GM18526 (cell line): ENCODE data around the gene FAM20C.

Source experiments
- POLR2A ChIP-seq: IDR thresholded peaks from 3 replicates; pipeline ENCODE4 v1.6.1; 2011; ENCODE audit not compliant: insufficient read length; ENCODE audit errors: extremely low read depth

Gene FAM20C

DNA sequence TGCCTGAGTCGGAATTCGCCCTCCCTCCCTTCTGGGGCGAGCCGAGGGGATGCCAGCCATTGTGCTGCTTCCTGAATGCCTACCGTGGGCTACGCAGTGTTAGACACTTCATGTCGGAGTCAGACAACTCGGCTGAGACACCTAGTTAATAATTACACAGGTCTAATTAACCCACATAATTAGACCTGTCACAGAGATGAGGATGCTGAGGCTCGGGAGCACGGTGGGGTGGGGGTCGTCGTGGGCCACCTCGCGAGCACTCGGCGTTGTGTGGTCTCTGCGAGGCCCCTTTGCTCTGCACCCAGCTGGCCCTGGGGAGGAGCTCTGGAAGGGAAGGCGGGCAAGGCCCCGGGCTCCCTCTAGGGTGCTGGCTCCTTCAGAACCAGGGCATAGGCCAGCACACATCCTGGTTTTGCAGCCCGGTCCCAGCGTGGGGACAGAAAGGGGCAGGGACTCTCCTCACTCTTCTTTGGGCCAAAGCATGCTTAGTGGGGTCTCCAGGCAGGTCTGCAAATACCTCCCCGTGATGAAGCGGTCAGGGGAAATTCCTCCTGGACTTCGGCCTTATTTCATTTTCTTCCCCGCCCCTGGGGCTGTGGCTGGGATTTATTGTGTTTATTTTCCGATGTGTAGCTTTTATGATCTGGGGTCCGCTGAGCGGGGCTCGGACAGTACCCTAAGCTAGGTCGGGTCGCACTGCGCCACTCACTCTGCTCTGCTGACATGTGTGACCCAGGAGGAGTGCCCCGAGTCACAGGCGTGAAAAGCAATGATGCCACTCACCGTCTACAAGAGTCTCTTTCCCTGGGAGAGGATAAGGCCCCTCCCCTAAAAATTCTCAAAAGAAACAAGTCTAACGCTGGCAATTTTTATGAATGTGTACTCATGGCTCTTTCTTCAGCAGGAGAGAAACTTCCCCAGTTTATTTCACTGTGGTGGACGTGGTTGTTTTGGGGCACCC lies 92.7 kb downstream of the FAM20C start:
- no peak for TF ChIP-seq POLR2A

DNA sequence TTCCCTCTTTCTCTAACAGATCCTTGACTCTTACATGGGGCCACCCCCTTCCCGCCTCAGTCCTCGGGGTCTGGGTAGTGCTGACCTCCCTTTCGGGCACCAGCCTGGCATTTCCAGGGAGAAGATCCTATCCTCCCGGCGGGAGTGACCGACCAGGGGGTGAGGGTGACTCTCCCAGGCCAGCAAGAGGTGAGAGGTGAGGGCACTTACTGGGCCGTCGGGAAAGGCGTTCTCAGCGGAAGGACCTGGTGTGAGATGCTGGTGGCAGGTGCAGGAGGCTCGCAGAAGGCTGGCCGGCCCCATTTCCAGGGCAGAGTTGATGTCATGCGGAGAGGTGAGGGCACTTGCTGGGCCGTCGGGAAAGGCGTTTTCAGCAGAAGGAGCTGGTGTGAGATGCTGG lies 93.4 kb downstream of the FAM20C start:
- no peak for TF ChIP-seq POLR2A

GRCh38 chr7:286266-286665 lies 93.9 kb downstream of the FAM20C start:
- TF ChIP-seq POLR2A: no peak

DNA sequence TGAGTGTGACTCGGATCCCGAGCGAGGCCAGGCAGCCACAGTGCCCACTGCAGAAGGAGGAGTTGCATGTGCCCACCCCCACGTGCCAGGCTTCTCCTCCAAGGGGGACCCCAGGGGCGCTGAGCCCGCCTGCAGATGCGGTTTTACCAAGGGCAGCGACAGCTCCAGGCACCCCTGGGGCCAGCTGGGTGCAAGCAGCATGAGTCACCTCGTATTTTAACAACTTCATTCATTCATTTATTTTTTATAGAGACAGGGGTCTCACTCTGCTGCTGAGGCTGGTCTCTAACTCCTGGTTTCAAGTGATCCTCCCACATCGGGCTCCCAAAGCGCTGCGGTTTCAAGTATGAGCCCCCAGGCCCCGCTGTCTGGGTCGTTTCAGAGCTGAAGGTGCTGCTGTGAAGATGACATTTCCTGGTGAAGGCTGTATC lies 96.3 kb downstream of the FAM20C start:
- no peak for TF ChIP-seq POLR2A

GRCh38 chr7:289209-289755 lies 96.9 kb downstream of the FAM20C start:
- TF ChIP-seq POLR2A: no peak

DNA sequence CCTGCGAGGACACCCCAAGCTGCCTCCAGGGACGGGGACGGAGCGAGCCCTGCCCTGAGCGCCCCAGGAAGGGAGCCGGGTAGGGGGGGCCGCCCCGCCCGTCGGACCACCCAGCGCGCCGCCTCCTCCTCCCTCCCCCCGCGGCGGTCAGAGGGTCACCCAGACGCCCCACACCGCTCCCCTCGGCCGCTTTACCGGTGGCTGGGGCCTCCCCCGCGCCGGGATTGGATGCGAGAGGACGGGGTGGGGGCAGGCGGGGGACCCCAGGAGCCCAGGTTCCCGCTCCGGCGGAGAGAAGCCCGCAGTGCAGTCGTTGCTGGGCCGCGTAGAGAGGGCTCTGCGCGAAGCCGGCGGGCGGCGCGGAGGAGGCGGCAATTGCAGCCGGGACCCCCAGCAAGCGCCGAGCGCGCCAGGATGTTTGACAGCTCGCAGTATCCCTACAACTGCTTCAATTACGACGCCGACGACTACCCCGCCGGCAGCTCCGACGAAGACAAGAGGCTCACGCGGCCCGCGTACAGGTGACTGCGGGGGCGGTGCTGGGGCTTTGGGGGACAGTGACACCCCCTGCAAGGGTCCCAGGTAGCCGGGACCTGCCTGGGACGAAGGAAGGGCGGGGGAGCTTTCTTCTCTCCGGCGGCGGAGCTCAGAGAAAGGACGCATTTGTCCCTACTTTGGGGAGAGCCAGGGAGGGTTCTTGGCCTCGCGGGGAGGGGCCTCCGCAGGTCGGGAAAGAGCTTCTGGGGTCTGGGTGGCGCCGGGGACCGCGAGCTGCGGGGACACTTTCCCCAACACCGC lies 97.6 kb downstream of the FAM20C start, which contains the start of gene FOXL3:
TSS of gene FOXL3 (plus strand) at position 415 of the 798 bp plus-strand sequence. CDS start at position 415, 0 bp downstream.
- no peak for TF ChIP-seq POLR2A

DNA sequence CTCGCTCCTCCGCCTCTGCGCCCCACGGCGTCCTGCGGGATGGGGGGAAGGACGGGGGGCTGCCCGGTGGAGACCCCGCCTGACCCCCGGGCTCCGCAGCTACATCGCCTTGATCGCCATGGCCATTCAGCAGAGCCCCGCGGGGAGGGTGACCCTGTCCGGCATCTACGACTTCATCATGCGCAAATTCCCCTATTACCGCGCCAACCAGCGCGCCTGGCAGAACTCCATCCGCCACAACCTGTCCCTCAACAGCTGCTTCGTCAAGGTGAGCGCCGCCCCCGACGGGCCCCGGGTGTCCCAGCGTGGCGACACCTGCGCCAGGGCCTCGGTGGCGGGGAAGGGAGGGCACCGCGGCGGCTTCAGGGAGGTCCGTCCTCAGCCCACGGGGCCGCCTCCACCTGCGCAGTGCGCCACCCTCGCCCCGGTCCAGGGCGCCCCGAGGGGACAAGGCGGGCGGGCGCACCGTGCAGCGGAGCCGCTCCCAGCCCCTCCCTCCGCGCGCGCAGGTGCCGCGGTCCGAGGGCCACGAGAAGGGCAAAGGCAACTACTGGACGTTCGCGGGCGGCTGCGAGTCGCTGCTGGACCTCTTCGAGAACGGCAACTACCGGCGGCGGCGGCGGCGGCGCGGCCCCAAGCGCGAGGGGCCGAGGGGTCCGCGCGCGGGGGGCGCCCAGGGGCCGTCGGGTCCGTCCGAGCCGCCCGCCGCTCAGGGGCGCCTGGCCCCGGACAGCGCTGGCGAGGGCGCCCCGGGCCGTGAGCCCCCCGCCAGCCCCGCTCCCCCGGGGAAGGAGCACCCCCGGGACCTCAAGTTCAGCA lies 98.4 kb downstream of the FAM20C start:
- TF ChIP-seq POLR2A: no peak

- no peak for TF ChIP-seq POLR2A
These were observed 99.2 kb downstream of the FAM20C start for GRCh38 chr7:291373-292092.

DNA sequence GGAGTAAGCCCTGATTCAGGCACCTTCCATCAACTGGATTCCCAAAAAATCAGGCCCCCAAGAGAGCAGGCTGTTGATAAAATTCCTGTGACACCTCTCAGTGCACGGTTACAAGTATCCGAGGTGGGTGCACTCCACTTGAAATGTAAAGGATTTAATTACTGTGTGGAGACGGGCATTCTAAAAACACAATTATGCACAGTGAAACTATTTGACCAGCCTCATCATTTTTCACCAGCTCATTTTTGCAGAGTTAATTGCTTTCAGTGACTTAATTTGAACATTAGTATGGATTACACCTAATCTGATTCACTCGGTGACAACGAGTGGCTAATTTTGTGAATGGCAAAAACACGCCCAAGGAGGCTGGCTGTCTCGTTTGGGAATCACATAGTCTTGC lies 99.9 kb downstream of the FAM20C start:
- no peak for TF ChIP-seq POLR2A

DNA sequence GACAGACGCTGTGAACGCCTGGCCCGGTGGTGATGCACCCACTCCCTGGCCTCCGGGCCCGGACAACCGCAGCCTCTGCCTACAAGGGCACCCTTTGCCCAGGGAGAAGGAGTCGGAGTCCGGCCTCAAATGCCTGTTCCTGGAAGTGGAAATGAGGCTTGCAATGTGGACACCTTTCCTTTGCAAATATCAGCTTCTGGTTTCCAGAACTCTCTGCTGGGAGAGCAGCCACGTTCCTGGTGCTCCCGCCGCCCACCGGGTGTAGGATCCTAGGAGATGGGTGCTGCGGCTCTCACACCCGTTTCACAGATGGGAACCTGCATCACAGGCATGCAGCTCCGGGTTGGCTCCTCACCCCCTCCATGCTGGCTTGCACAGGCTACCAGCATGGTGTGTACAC lies 100.5 kb downstream of the FAM20C start:
- no peak for TF ChIP-seq POLR2A

GRCh38 chr7:293681-294439 lies 101.5 kb downstream of the FAM20C start:
- no peak for TF ChIP-seq POLR2A

GRCh38 chr7:294440-295154 lies 102.2 kb downstream of the FAM20C start:
- no peak for TF ChIP-seq POLR2A
